Central memory CD4-positive, alpha-beta T cell (primary cell): ENCODE measurements around the gene PEX11B.
A peak's percentile ranks its signal among the peaks of the same experiment; 100 is the strongest.

ENCODE experiments used
- DNase-seq: peaks from one replicate; pipeline ENCODE4 v3.0.0; 2022

PEX11B gene

DNA sequence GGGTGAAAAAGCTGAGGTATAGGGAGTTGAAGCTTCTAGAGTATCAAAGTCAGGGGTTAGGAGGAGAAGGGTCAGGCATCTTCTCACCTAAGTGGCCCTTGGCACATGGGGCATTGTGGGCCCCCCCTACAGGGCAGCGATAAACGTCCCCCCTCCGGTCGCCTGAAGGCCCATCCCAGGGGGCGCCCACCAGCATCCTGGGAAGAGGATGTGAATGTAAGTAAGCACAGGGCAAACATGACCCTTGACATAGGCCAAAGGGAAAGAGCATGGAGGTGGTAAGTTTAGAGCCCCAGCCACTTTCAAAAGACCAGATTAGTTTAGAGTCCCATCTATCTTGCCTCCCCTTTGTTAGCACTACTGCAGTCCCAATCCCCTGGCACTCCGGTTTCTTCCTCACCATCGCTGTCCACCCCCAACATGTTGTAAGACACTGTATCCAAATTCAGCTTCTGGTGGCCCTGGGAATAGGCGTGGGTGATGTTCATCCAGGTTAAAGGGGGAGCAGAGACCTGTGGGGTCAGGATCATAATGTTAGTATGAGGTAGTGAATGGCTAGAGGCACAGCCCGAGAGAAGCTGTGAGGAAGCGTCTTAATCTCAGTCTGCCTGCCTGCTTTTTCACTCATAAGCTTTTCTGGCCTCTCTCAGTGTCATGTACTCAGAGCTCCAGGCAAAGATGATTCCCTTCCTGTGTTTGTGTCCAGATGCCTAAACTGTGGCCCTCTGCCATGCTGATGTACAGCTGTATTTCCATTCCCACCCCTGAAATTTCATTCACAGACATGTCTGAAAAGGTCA lies 11.4 kb downstream of the PEX11B start:
- DNase-seq = no peak

DNA sequence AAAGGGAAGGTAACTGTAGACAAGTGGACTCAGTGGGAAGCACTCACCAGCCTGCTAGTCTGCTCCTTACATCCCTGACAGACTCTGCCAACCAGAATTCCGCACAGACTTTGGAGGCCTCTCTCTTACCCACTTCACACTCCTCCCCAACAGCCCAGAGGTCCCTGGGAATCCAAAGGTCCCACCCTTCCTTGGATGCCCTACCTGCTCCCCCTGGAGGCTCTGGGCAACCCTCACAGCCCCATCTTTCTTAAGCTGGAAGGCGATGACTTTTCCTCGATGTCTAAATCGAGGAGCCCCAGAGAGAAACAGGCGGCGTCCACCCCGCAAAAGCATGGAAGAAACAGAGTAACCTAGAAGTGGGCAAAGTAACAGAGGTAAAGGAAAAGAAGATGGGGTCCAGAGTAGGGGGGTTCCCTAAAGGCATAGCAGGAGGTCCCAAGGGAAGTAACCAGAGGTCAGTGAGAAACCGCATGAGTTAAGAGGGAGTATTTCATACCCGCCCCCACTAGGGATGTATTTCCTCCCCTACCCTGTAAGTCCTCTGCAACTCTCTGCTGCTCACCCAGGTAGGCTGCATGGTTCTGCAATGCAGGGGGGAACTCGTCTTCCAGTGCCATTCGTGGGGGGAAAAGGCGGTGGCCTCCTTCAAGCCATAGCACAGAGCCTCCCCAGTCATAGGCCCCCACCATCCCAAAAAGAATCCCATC lies 17.1 kb downstream of the PEX11B start:
- no peak for DNase-seq

DNA sequence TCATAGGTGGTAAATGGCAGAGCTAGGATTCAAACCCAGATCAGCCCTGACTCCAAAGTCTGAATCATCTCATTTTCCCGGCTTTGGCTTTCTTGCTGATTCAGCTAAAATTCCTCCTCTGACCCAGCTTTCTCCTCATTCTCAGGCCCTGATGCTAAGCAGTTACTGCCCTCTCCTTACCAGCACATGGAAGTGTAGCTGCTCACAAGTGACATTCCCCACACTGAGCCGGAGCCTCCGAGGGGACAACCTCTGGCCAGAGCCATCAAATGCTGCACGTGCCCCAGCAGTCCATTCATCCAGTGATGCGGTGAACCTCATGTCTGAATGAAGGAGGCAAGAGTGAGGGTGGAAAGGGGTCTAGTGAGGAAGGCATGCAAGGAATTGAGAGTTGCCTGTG lies 19.8 kb downstream of the PEX11B start:
- DNase-seq = no peak

- no peak for DNase-seq
These were observed 20.5 kb downstream of the PEX11B start for GRCh38 chr1:145897969-145898368.

- DNase-seq = no peak
These were observed 23.0 kb downstream of the PEX11B start for GRCh38 chr1:145895471-145895870.

DNA sequence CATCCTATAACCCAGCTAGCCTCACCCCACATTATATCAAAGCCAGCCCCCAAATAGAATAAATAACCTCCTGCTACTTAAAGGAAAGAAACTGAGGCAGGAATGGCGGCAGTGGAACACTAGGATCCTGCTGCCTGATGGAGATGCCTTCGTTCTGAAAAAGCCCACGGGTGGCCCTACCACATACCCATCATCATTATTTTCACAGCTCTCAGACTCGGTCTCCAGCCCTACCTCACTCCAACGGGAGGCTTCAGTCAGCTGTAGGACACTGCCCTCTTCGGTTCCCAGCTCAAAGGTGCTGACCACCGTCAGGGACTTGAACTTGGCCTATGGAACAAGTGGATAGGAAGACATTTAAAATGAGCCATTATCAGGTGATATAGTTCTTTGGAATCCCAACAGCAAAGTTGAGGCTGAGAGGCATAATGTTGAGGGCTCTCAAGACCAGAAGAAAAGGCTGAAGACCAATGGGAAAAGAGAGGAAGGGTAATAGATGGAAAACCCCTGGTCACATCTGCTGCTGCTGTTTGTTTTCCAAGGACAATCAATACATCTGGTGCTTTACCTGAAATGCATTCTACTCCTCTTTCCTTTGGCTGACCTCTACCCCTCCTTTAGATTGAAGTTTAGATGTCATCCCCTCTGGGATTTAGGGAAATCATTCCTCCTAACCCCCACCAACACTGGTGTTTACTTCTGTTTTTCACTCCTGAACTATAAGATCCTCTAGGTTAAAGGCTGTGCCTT lies 25.0 kb downstream of the PEX11B start:
- DNase-seq = no peak

GRCh38 chr1:145892486-145893087 lies 25.9 kb downstream of the PEX11B start:
- no peak for DNase-seq

- DNase-seq = peak; percentile 20
These were observed 26.7 kb downstream of the PEX11B start for GRCh38 chr1:145891587-145892485.

DNA sequence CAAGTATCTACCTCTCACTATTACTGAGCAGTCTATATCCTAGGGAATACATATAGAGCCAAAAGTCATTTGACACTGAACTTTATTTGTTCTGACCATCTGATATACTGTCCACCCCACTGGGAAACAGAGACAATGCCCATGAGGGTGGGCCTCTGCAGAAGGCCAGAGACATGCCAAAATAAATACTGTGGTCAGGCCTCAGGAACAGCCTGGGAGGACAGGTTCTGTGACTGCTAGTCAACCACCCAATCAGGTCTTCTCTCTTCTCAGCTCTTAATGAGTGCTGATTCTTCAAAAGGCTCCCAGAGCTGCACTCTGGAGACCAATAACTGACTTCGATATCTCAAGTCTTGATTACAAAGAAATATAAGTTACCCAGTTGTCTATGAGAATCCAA lies 27.4 kb downstream of the PEX11B start:
- DNase-seq = no peak

- no peak for DNase-seq
These were observed 28.8 kb downstream of the PEX11B start for GRCh38 chr1:145889722-145890121.

- DNase-seq = no peak
These were observed 30.9 kb downstream of the PEX11B start for GRCh38 chr1:145887631-145888030.

DNA sequence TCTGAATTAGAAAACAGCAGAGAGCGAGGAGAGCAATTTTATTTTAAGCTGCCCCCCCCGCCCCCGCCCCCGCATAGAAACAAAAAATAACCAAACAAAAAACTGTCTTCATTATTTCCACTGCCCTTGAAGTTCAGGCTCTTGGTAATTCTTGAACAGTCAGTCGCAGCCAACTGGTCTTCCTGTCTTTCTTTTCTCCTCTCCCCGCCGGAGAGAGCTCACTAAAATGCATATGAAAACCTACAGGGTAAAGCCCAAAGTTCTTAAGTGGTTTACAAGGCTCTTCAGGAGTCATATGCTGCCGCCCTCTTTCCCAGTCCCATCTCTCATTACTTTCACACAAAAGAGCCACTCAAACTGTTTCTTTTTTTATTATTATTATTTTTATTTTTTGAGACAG lies 31.7 kb downstream of the PEX11B start:
- no peak for DNase-seq

- no peak for DNase-seq
These were observed 32.1 kb downstream of the PEX11B start for GRCh38 chr1:145886390-145886789.

- peak; percentile 78 for DNase-seq
These were observed 32.7 kb downstream of the PEX11B start, which contains the start of gene ANKRD35 for GRCh38 chr1:145885738-145886287. Gene ANKRD35 (minus strand): TSS chr1:145885866. CDS start chr1:145885758, 108 bp downstream.

- no peak for DNase-seq
These were observed 33.8 kb downstream of the PEX11B start for GRCh38 chr1:145884675-145885074.

DNA sequence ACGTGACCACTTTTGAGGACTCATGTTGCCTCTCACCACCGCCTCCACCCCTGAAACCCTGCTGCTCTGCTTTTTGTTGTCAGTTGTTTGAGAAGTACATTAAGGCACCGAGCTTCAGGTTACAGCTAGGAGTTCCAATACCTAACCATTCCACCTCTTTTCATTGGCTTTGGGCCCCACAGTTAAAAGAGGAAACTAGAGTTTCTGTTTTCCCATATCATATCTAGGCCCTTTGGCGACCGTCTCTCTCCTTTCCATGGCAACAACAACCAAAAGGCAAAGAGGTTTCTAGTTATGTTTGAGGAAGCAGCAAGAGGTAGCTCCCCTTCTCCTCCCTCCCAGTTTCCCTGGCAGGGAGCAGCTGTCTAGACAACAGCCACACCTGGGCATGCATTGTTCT lies 38.7 kb downstream of the PEX11B start:
- DNase-seq = no peak

DNA sequence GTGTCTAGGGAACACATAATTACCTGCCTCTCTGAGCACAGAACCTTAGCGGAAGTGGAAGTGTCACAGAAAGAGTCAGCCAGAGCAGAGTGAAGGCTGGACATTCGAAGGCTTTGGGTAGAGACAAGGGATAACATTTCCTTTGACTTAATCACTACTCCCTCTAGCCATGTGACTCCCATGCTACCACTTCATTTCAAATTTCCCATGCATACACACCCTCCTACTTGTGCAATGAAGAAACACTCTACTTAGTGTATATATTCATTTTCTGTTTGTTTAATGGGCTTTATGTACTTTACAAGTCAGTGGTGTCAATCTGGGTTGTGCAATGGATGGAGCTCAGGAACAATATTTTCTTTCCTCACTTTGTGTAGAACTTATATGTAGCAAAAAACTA lies 39.8 kb downstream of the PEX11B start:
- no peak for DNase-seq

- DNase-seq = no peak
These were observed 40.5 kb downstream of the PEX11B start for GRCh38 chr1:145877923-145878486.

DNA sequence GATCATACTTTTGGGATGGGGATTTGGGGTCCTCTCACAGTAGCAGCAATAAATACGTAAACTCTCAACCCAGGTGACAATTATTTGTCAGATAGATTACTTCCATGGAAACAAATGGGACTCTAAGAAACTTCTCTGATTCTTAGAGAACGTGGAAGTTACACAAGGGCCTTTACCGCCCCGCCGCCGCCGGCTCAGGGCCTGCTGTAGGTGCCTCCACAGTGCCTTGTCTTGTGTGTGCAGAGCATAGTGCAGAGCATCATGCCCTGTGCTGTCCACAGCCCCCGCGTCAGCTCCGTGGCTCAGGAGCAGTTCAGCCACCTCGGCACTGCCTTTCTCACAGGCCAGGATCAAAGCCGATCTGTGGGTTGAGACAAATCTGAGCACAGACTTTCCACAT lies 43.9 kb downstream of the PEX11B start:
- DNase-seq = no peak

DNA sequence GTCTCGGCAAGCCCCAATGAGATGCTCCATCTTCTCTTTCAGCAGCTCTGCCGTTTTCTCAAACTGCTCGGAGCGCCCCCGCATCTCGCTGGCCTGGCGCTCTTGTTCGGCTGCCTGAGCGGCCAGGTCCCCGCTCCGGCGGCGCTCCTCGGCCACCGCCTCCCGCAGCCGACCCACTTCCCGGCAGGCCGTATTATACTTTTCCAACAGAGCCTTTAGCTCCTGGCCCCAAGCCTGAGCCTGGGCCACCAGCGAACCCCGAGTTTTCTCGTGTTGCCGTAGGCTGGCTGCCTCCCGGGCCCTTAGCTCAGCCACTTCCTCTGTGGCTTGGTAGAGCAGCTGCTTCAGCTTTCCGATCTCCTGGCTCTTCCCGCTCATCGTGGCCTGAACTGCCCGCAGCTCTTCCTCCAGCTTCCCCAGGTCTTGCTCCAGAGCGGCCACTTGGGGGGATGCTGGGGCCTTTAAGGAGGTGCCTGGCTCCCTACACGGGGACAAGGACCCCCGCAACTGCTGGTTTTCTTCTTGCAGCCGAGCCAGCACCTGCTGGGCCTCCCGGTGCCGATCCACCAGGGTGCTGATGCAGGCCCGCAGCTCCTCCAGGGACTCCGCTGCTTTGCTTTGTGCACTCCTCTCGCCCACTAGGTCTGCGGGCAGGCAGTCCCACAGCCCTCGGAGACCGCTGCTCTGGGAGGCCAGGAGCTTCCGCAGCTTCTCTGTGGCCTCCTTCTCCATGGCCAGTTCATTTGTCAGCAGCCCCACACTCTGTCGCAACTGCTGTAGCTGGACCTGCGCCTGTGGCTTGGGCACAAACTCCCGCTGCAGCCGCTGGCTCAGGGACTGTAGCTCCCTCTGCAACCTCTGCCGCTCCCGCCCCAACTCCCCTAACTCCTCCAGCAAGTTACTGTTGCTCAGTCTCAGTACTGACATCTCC lies 46.3 kb downstream of the PEX11B start:
- DNase-seq = peak; percentile 20
